Activated T-helper 1 cell treated with anti-CD3 and anti-CD28 coated beads, Interleukin-12 subunit alpha, Interleukin-12 subunit beta, Interleukin-2, Interleukin-4 antibody, amounts not matched to agents 30 ng/mL and 10 ng/mL and 1 ng/mL, durations not matched to agents 14 hours and 24 hours and 36 hours (primary cell): Measurements from ENCODE around the gene CDY1. TPM values are rescaled to one million over a fixed set of nuclear protein-coding genes. Genes with fewer than 3 reads are reported as not detected.
"Not testable (repeated sequence)": the region's sequence is repeated elsewhere in the genome, so short reads cannot be mapped to it uniquely, and the experiment has no call there.

ENCODE experiments used
- DNase-seq: peaks from one replicate; pipeline ENCODE4 v3.0.0; 2021; ENCODE audit warnings: low spot score
- H3K27ac Mint-ChIP-seq: one replicate; pipeline ENCODE4 v1.8.0; 2021; ENCODE audit warnings: mild to moderate bottlenecking, mixed read lengths
- H3K27me3 Mint-ChIP-seq: one replicate; pipeline ENCODE4 v1.8.0; 2022; ENCODE audit warnings: mild to moderate bottlenecking, moderate library complexity, mixed read lengths; ENCODE audit not compliant: insufficient read depth
- H3K36me3 Mint-ChIP-seq: one replicate; pipeline ENCODE4 v1.8.0; 2021; ENCODE audit warnings: low read depth, mixed read lengths
- H3K4me1 Mint-ChIP-seq: one replicate; pipeline ENCODE4 v1.8.0; 2021; ENCODE audit warnings: low read depth, mixed read lengths
- H3K4me3 Mint-ChIP-seq: one replicate; pipeline ENCODE4 v1.8.0; 2021; ENCODE audit warnings: mild to moderate bottlenecking, moderate library complexity, mixed read lengths
- H3K9me3 Mint-ChIP-seq: one replicate; pipeline ENCODE4 v1.8.0; 2021; ENCODE audit warnings: mixed read lengths
- intact Hi-C: fragments of 100-400 bp; cut with micrococcal nuclease; formaldehyde crosslinking; loops from one replicate; pipeline ENCODE4 v1.15.1; 2024
- total RNA-seq: library from RNA; stranded (reverse); gene quantifications from 2 replicates; pipeline ENCODE4 v1.2.3, GENCODE V29; 2022

Gene CDY1, protein sequence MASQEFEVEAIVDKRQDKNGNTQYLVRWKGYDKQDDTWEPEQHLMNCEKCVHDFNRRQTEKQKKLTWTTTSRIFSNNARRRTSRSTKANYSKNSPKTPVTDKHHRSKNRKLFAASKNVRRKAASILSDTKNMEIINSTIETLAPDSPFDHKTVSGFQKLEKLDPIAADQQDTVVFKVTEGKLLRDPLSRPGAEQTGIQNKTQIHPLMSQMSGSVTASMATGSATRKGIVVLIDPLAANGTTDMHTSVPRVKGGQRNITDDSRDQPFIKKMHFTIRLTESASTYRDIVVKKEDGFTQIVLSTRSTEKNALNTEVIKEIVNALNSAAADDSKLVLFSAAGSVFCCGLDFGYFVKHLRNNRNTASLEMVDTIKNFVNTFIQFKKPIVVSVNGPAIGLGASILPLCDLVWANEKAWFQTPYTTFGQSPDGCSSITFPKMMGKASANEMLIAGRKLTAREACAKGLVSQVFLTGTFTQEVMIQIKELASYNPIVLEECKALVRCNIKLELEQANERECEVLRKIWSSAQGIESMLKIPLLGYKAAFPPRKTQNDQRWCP
- total RNA-seq, result not detected in 2 replicates

DNA sequence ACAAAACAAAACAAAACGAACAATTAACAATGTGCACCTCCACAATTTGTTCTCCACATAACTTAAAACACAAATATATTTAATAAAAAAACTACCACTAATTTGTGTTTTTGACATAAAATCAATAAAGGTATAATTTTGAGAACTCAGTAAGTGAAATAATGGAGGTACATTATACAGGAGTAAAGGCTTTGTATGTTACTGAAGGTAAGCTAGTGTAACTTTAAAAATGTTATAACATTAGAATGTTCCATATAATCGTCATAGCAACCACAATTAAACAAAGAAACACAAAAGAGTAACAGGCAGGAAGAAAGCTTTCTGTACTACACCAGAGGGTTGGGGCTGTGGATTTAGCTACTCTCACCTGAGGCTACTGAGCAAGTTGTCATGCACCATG is at the start of gene CDY1:
Gene CDY1, plus strand, starts transcription at position 301 of the 400 bp plus-strand sequence. CDS start 326 bp downstream, outside the sequence.
- intact Hi-C loops, H3K4me1 Mint-ChIP-seq, H3K4me3 Mint-ChIP-seq, DNase-seq, H3K9me3 Mint-ChIP-seq, H3K27ac Mint-ChIP-seq, H3K27me3 Mint-ChIP-seq, H3K36me3 Mint-ChIP-seq: not testable (repeated sequence)

DNA sequence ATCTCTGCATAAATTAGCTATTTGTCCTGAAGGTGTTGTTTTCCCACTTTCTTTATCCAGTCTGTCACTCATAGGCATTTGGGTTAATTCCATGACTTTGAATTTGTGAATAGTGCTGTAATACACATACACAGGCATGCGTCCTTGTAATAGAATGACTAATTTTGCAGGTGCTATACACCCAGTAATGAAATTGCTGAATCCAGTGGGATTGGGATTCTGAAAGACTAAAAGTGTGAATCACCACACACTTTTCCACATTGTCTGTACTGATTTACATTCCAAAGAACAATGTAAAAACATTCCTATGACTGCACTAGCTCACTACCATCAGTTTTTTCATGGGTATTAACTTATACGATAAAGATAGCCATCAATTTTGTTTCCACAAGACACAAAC is 28.6 kb upstream of the CDY1 start:
- intact Hi-C loops, H3K36me3 Mint-ChIP-seq, H3K27ac Mint-ChIP-seq, DNase-seq, H3K9me3 Mint-ChIP-seq, H3K4me3 Mint-ChIP-seq, H3K4me1 Mint-ChIP-seq, H3K27me3 Mint-ChIP-seq: not testable (repeated sequence)

DNA sequence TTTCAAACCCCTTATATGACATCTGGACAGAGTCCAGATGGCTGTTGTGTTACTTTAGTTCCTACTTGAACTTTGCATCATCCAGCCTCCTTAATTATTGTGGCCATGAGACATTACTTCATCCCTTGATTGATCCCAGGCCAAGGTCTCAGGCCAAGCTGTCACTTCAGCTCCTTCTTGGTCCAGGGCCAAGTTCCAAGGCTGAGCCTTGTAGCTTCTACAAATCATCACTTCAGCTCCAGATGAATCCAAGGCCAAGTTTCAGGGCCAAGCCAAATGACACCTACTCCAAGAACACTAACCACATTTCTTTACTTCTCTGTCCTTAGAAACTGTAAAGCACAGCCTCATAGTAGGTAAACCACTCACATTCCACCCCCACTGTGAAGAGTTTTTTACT is 1.7 kb upstream of the CDY1 start:
- H3K27ac Mint-ChIP-seq, H3K36me3 Mint-ChIP-seq, intact Hi-C loops, H3K27me3 Mint-ChIP-seq, DNase-seq, H3K4me3 Mint-ChIP-seq, H3K4me1 Mint-ChIP-seq, H3K9me3 Mint-ChIP-seq: not testable (repeated sequence)

DNA sequence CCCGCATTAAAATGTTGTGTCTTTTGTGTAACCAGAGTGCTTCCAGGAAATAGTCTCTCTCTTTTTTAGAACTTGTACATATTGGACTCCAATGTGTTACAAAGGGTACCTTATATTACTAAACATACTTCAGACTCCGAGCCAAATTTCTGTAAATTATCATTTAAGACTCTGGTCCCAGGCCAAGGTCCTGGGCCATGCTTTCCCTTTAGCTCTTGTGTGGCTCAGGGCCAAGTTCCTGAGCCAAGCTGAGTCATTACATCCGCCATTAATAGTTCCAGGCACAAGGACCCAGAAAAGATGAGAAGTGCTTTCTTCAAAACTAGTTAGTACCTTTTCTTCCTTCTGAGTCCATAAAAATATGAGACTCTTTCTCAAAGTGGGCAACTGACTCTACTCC is 4.6 kb downstream of the CDY1 start:
- H3K4me1 Mint-ChIP-seq, H3K27me3 Mint-ChIP-seq, H3K9me3 Mint-ChIP-seq, intact Hi-C loops, H3K36me3 Mint-ChIP-seq, DNase-seq, H3K27ac Mint-ChIP-seq, H3K4me3 Mint-ChIP-seq: not testable (repeated sequence)

DNA sequence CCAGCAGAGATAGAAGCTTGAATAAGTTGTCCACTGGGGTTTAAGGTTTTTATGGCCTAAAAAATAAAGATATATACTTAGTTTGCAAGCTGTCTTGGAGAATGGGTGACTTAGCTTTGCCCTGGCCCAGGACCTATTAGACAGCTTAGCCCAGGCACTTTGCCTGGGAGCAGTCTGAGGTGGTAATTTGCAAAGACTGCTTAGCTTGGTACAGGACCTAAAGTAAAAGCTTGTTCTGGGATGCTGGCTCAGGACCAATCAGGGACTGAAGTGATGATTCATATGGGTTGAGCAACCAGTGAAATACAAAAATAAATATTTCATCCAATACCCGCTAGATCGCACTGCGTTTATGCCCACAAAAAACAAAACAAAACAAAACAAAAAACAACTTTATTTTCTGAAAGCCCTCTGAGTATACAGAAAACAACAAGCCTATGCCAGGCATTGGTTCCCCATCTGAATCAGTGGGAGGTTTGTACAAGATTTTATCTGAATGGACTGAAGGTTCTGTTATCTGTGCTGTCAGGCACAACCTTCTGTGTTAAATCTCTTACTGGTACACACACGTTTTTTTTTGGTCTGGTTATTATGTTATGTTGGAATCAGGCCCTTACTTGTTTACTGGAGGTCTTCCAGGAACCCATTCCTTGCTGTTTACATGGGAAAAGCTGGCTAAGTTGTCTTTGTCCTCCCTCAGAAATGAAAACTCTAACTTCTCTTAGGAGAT is 8.6 kb downstream of the CDY1 start:
- not testable (repeated sequence) for H3K4me1 Mint-ChIP-seq

DNA sequence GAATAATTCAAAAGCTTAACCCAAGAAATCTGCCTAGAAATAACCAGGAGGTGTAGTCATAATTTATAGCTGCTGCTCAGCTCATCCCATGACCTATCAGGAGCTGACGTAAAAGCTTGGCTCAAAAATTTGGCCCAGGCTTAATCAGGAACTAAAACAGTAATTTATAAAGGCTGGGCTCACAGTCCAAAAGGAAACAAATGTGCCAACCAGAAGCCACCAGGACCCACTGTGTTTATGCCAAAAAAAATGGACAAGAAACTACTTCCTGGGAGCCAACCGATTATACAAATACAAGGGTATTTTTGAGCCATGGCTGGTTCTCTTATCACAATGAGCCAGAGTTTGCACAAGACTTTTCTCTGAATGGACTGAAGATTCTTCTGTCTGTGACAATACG is 17.9 kb downstream of the CDY1 start:
- intact Hi-C loops, H3K4me3 Mint-ChIP-seq, H3K27ac Mint-ChIP-seq, DNase-seq, H3K9me3 Mint-ChIP-seq, H3K36me3 Mint-ChIP-seq, H3K4me1 Mint-ChIP-seq, H3K27me3 Mint-ChIP-seq: not testable (repeated sequence)

More for the DNA sequence above, 8.6 kb downstream of the CDY1 start:
- H3K4me3 Mint-ChIP-seq, H3K27ac Mint-ChIP-seq, H3K9me3 Mint-ChIP-seq, DNase-seq, H3K36me3 Mint-ChIP-seq, intact Hi-C loops, H3K27me3 Mint-ChIP-seq: not testable (repeated sequence)

DNA sequence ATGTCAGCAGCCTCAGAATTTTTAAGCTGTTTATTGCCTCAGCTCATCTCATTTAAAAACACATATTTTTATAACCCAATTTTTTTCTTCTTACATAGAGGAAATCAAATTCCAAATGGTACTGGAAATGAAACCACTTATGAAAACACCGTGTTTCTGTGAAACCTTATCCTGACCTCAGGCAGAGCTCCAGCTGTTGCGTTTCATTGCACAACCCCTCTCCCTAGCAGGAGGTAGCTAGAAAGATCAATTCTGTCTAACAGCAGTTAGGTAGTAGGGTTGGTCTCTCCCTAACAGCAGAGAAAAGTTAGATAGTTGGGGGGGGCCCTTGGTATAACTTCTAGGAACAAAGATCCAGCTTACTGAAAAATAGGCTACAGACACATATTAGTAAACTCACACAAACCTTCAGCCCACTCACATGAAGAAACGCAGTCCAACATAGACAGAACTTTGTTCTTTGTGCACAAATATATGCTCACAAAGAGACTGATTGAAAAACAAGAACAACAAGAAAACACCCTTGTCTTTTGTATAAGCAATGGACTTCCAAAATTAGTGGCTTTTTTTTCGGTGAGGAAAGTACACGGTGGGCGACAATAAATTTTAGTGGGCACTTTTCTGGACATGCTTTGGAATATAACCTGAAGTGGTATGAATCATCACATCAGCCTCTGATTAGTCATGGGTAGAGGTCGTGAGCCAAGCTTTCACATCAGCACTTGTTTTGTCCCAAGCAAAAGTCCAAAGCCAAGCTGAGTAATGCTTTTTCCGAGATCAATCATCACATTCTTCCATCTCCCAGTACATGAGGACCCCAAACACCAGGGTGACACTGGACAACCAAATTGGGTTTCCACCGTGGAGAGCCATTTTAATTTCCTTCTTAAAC is 21.4 kb downstream of the CDY1 start:
- H3K36me3 Mint-ChIP-seq, H3K27ac Mint-ChIP-seq, H3K4me1 Mint-ChIP-seq, DNase-seq, H3K27me3 Mint-ChIP-seq, H3K4me3 Mint-ChIP-seq, H3K9me3 Mint-ChIP-seq, intact Hi-C loops: not testable (repeated sequence)
